Lung (tissue), 12 donors: ENCODE data around the gene FNTB. TPM values are rescaled to one million over a fixed set of nuclear protein-coding genes. Genes with fewer than 3 reads are reported as not detected.

Experiments
- ATAC-seq: fragments of 200-7000 bp; cut with Tn5 transposase; one replicate; pipeline ENCODE4 v1.9.1; 2020; ENCODE audit warnings: moderate number of reproducible peaks; ENCODE audit not compliant: insufficient read depth, low FRiP score
- DNase-seq, 3 donors: peaks; one replicate each; pipeline ENCODE4 v3.0.0-alpha.2; 2013 to 2017
- H3K27ac ChIP-seq, 2 donors: one replicate each; pipeline ENCODE4 v1.5.1; 2013; ENCODE audit warnings: mild to moderate bottlenecking in 2 of 2, moderate library complexity in 2 of 2, control low read depth in 1 of 2, inconsistent platforms in 1 of 2, low read depth in 1 of 2, low read length in 1 of 2
- H3K27me3 ChIP-seq, 3 donors: one replicate each; pipeline ENCODE4 v1.5.1; 2013; ENCODE audit warnings: low read length in 2 of 3; ENCODE audit not compliant: control insufficient read depth in 3 of 3, insufficient read depth in 3 of 3
- H3K36me3 ChIP-seq, 4 donors: one replicate each; pipeline ENCODE4 v1.5.1; 2013; ENCODE audit warnings: low read length in 4 of 4, mild to moderate bottlenecking in 1 of 4, moderate library complexity in 1 of 4; ENCODE audit not compliant: control insufficient read depth in 4 of 4, insufficient read depth in 4 of 4
- H3K4me1 ChIP-seq, 5 donors: one replicate each; pipeline ENCODE4 v1.5.1; 2013; ENCODE audit warnings: low read length in 5 of 5, mild to moderate bottlenecking in 2 of 5, moderate library complexity in 1 of 5; ENCODE audit not compliant: control insufficient read depth in 5 of 5, insufficient read depth in 5 of 5
- H3K4me3 ChIP-seq: one replicate; pipeline ENCODE4 v1.5.1; 2013; ENCODE audit warnings: mild to moderate bottlenecking, control low read depth, moderate library complexity
- H3K9ac ChIP-seq, 2 donors: one replicate each; pipeline ENCODE4 v1.5.1; 2013; ENCODE audit warnings: low read length in 2 of 2, control low read depth in 1 of 2; ENCODE audit not compliant: insufficient read depth in 1 of 2
- H3K9me3 ChIP-seq, 4 donors: one replicate each; pipeline ENCODE4 v1.5.1; 2013; ENCODE audit warnings: low read length in 3 of 4, mild to moderate bottlenecking in 1 of 4, moderate library complexity in 1 of 4; ENCODE audit not compliant: control insufficient read depth in 4 of 4, insufficient read depth in 3 of 4
- CTCF ChIP-seq: IDR thresholded peaks from 2 replicates; pipeline ENCODE4 v1.5.1; 2012; ENCODE audit warnings: mild to moderate bottlenecking; ENCODE audit errors: control extremely low read depth, extremely low read depth
- WGBS, 2 donors: extraction: QIAGEN DNeasy Blood & Tissue Kit; methylation state at CpG; one replicate each; pipeline ENCODE4 v1.1.7; 2013; 5-methylcytosine and 5-hydroxymethylcytosine counted together
- polyA plus RNA-seq, 2 donors: library from polyadenylated mRNA; stranded (reverse); fragments of 200-250 nt; gene quantifications; one replicate each; pipeline ENCODE4 v1.2.1, GENCODE V29; 2013
- total RNA-seq, 2 donors: library from RNA; depleted of rRNA in 1 of 2; stranded (reverse); fragments of >200 nt in 1 of 2; gene quantifications; one replicate each; pipeline ENCODE4 v1.2.1, GENCODE V29; 2014 to 2021
- donor health status: control.
- donor health status: control.
- donor health status: Bipolar disorder and iron deficiency.
- donor health status: healthy.
- donor health status: DM: yes; HTN: yes; CAD: no.

The FNTB gene
- total and polyA plus RNA-seq, 4 donors = 6.2 to 14.8 (median 10.8) TPM

- Histone ChIP-seq H3K9me3 (no peaks in the 10 kb centered on the region), H3K4me3 (no peak overlapping the region), H3K27me3 (no peaks in the 10 kb centered on the region), H3K9ac (no peak overlapping the region), H3K4me1 (peaks cover 0 to 4% (median 1%) of the 10 kb centered on the region in 5 donors), H3K36me3 (no peaks in the 10 kb centered on the region), H3K27ac (no peak overlapping the region)
- WGBS, 2 donors = 93 to 95% methylated on average over 15 of the region's 15 CpGs
- TF ChIP-seq CTCF = no peak
- DNase-seq = no peak
- no peak for ATAC-seq
Observed at GRCh38 chr14:64965356-64966000, 21.2 kb upstream of the FNTB start.

- ATAC-seq = peak; percentile 62
- no peak for TF ChIP-seq CTCF
Observed at GRCh38 chr14:64966976-64967375, 19.7 kb upstream of the FNTB start.

GRCh38 chr14:64968167-64968566 lies 18.5 kb upstream of the FNTB start:
- H3K27ac ChIP-seq = no peak overlapping the region
- 94% methylated on average over 7 of the region's 7 CpGs for WGBS, 2 donors
- H3K4me3 ChIP-seq = no peak overlapping the region
- no peak for TF ChIP-seq CTCF
- no peak for ATAC-seq
- no peaks in the 10 kb centered on the region for H3K27me3 ChIP-seq
- no peaks in the 10 kb centered on the region for H3K9me3 ChIP-seq
- H3K36me3 ChIP-seq = no peaks in the 10 kb centered on the region
- H3K9ac ChIP-seq = no peak overlapping the region
- peaks cover 0 to 12% (median 7%) of the 10 kb centered on the region in 5 donors for H3K4me1 ChIP-seq
- DNase-seq = no peak

More at GRCh38 chr14:64966976-64967375, 19.7 kb upstream of the FNTB start:
- H3K4me1 ChIP-seq = peaks cover 0 to 12% (median 7%) of the 10 kb centered on the region in 5 donors
- H3K27ac ChIP-seq = peak overlapping the region in 1 of 2 donors; percentile 60
- H3K36me3 ChIP-seq = no peaks in the 10 kb centered on the region
- H3K27me3 ChIP-seq = no peaks in the 10 kb centered on the region
- WGBS, 2 donors = 87 to 97% methylated on average over 2 of the region's 2 CpGs
- H3K9ac ChIP-seq = no peak overlapping the region
- DNase-seq = peak; percentile 66 to 85 (median 81)
- H3K9me3 ChIP-seq = no peaks in the 10 kb centered on the region
- no peak overlapping the region for H3K4me3 ChIP-seq

GRCh38 chr14:64968651-64969050 lies 18.0 kb upstream of the FNTB start:
- no peaks in the 10 kb centered on the region for H3K27me3 ChIP-seq
- no peak overlapping the region for H3K9ac ChIP-seq
- peaks cover 0 to 12% (median 7%) of the 10 kb centered on the region in 5 donors for H3K4me1 ChIP-seq
- H3K9me3 ChIP-seq = no peaks in the 10 kb centered on the region
- TF ChIP-seq CTCF = no peak
- no peak overlapping the region for H3K27ac ChIP-seq
- no peak for DNase-seq
- ATAC-seq = no peak
- no peaks in the 10 kb centered on the region for H3K36me3 ChIP-seq
- H3K4me3 ChIP-seq = no peak overlapping the region
- WGBS, 2 donors = 79 to 86% methylated on average over 6 of the region's 6 CpGs
